ENCODE data around the gene SSBP2.

- TF ChIP-seq TAF1 (IDR thresholded peaks at IDR 0.05; ENCODE audit: borderline replicate concordance, insufficient read depth, low read length) (no peak), SIN3A (IDR thresholded peaks at IDR 0.05; ENCODE audit: borderline replicate concordance, insufficient read depth, low read length) (no peak)
Measured at GRCh38 chr5:81554647-81555046, 196.2 kb downstream of the SSBP2 start.

Measured in PFSK-1 (cell line).